Measurements from ENCODE around the gene IFT80.
"Not testable (repeated sequence)": the region's sequence is repeated elsewhere in the genome, so short reads cannot be mapped to it uniquely, and the experiment has no call there.

The IFT80 gene

DNA sequence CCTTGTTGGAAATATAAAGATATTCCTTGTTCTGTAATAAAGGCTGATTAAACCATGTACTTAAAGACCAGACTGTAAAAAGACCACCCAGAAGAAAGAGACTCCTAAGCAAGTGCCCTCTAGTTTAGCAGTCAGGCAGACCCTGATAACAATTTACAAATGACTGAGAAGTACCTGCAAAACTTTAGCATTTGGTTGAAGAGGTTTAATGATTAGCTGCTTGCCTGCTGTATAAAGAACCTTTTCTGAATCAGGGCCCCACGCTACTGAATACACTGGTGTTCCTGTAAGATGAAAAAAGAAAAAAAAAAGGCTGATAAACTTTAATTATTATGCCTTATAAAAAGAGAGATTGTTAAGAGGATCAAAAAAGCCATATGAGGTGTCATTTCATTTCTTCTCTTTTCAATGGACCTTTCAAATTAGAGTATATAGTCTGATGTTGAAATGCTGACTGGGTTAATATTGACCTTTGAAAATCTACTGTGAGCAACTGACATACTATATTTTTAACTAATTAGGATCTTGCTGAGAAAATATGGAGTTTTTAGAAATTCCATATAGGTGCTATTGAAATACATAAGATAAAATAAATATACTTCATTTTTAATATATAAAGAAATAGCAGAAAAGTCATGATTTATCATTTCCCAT lies 33.0 kb downstream of the IFT80 start:
- no peak overlapping the region for H3K4me3 ChIP-seq (ENCODE audit: low read length)
- no peak for TF ChIP-seq ZNF274 (IDR thresholded peaks at IDR 0.05; ENCODE audit: low read depth, low read length)

DNA sequence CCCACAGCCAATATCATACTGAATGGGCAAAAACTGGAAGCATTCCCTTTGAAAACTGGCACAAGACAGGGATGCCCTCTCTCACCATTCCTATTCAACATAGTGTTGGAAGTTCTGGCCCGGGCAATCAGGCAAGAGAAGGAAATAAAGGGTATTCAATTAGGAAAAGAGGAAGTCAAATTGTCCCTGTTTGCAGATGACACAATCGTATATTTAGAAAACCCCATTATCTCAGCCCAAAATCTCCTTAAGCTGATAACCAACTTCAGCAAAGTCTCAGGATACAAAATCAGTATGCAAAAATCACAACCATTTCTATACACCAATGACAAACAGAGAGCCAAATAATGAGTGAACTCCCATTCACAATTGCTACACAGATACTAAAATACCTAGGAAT lies 36.1 kb downstream of the IFT80 start:
- H3K4me3 ChIP-seq (ENCODE audit: low read length): not testable (repeated sequence)

- no peak for TF ChIP-seq ZNF274 (IDR thresholded peaks at IDR 0.05; ENCODE audit: low read depth, low read length)
- no peak overlapping the region for H3K4me3 ChIP-seq (ENCODE audit: low read length)
These were observed 43.2 kb downstream of the IFT80 start for GRCh38 chr3:160355826-160356225.

GRCh38 chr3:160346511-160346910 lies 52.5 kb downstream of the IFT80 start:
- H3K4me3 ChIP-seq (ENCODE audit: low read length): no peak overlapping the region
- TF ChIP-seq ZNF274 (IDR thresholded peaks at IDR 0.05; ENCODE audit: low read depth, low read length): no peak

DNA sequence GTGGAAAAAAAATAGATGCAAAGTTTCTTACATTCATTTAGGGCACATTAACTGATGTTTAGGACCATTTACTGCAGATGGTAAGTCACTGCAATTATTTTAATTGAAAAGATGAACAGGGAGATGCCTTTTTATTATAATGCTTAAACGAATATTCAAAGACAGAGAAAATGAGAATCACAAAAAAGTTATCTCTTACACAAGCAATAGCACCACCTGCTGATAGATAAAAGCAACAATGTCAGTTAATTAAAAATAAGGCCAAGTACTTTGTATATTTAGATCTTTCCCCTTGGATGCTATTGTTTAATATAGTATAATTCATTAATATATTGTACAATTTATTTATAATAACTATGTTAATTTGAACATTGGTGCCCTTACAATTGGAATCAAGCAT lies 55.9 kb downstream of the IFT80 start:
- no peak overlapping the region for H3K4me3 ChIP-seq (ENCODE audit: low read length)
- TF ChIP-seq ZNF274 (IDR thresholded peaks at IDR 0.05; ENCODE audit: low read depth, low read length): no peak

DNA sequence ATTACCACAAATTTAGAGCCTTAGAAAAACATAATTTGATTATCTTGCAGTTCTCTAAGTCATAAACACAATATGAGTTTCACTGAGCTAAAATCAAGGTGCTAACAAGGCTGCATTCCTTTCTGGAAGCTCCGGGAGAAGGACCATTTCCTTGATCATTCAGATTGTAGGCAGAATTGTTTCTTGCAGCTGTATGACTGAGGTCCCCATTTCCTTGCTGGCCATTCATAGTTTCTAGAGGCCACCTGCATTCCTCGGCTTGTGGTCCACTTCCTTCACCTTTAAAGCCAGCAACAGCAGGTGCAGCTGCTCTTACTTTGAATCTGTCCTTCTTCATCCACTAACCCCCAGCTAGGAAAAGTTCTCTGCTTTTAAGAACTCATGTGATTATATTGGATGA lies 58.7 kb downstream of the IFT80 start:
- no peak overlapping the region for H3K4me3 ChIP-seq (ENCODE audit: low read length)
- no peak for TF ChIP-seq ZNF274 (IDR thresholded peaks at IDR 0.05; ENCODE audit: low read depth, low read length)

DNA sequence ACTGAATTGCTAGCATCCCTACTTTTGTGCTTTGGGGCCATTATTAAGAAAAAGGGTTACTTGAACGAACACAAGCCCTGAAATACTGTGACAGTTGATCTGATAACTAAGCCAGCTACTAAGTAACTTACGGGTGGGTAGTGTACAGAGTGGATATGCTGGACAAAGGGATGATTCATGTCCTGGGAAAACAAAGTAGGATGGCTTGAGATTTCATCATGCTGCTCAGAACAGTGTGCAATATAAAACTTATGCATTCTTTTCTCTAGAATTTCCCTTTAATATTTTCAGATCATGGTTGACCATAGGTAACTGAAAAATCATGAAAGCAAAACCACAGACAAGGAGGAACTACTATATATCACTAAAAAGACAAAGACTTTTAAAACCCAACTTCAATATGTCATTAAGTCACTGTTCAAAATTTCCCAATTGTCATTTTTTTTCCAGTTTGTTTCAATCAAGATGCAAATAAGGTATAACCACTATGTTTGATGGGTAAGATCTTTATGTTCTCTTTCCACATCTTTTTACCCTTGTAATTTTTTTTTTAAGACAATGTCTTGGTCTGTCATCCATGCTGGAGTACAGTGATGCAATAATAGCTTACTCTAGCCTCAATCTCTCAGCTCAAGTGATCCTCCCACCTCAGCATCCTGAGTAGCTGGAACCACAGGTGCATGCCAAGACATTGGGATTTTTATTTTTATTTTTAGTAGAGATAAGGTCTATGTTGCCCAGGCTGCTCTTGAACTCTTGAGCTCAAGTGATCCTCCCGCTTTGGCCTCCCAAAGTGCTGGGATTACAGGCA lies 67.7 kb downstream of the IFT80 start:
- no peak overlapping the region for H3K4me3 ChIP-seq (ENCODE audit: low read length)
- no peak for TF ChIP-seq ZNF274 (IDR thresholded peaks at IDR 0.05; ENCODE audit: low read depth, low read length)

DNA sequence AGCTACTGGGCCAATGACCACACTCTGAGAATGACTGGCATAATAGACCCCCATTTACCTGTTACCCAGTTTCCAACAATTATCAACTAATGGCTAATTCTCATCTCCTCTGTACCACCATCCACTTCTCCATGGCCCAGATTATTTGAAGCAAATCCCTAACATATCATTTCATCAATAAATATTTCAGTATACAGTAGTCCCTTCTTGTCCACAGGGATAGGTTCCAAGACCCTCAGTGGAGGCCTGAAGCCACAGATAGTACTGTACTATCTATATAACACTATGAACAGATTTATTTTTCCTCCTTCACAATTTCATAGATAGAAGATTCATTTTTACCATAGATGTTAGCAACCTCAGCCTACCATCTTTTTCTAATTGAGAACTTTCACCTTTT lies 68.3 kb downstream of the IFT80 start:
- no peak overlapping the region for H3K4me3 ChIP-seq (ENCODE audit: low read length)
- TF ChIP-seq ZNF274 (IDR thresholded peaks at IDR 0.05; ENCODE audit: low read depth, low read length): no peak

DNA sequence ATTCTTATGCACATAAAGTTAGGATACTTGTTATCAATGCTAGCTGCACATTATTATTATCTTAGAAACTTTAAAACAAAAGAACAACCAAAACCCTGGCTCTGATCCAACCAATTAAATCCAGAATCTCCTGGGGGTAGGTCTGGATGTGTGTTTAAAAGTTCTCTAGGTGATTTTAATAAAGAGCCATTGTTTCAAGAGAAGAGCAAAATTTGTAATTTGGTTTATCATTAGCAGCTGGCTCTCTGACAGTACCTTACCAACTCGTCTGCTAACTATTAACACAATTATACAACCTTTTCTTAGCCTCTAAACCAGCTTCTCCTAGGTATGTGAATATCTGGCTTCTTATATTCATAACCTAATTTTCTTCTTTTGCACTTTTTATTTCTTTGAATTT lies 68.9 kb downstream of the IFT80 start:
- TF ChIP-seq ZNF274 (IDR thresholded peaks at IDR 0.05; ENCODE audit: low read depth, low read length): no peak
- H3K4me3 ChIP-seq (ENCODE audit: low read length): no peak overlapping the region

DNA sequence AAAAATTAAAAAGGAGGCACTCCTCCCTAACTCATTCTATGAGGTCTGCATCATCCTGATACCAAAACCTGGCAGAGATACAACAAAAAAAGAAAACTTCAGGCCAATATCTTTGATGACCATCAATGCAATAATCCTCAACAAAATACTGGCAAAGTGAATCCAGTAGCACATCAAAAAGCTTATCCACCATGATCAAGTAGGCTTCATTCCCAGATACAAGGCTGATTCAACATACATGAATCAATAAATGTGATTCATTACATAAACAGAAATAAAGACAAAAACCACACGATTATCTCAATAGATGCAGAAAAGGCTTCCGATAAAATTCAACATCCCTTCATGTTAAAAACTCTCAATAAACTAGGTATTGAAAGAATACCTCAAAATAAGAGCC lies 72.7 kb downstream of the IFT80 start:
- H3K4me3 ChIP-seq (ENCODE audit: low read length): not testable (repeated sequence)

DNA sequence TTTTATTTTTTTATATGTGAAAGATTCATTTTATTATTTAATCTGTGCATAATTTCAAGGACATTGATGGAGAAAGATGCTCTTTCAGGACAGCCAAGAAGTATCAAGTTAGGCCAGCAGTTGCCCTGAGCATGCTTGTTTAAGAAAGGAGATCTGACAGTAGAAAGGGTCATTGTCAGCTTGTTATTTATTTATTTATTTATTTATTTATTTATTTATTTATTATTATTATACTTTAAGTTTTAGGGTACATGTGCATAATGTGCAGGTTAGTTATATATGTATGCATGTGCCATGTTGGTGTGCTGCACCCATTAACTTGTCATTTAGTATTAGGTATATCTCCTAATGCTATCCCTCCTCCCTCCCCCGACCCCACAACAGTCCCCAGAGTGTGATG lies 77.2 kb downstream of the IFT80 start:
- not testable (repeated sequence) for H3K4me3 ChIP-seq (ENCODE audit: low read length)

DNA sequence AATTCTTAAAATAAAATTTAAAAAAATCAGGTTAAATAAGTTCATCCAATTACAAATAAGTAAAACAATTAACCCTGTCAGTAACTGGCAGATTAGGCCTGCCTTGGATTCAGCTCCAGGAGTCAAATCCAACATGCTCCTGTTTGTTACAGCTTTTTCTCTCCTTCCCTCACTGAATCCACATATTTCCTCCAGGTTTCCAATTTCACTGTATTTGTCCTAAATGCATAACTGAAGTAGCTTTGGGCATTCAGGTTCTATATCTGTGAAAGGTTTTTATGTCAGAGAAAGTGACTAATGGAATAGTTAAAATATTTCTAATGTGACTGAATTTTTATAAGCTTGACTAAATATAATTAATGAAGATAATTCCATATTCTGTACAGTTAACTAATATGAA lies 79.7 kb downstream of the IFT80 start:
- no peak for TF ChIP-seq ZNF274 (IDR thresholded peaks at IDR 0.05; ENCODE audit: low read depth, low read length)
- no peak overlapping the region for H3K4me3 ChIP-seq (ENCODE audit: low read length)

DNA sequence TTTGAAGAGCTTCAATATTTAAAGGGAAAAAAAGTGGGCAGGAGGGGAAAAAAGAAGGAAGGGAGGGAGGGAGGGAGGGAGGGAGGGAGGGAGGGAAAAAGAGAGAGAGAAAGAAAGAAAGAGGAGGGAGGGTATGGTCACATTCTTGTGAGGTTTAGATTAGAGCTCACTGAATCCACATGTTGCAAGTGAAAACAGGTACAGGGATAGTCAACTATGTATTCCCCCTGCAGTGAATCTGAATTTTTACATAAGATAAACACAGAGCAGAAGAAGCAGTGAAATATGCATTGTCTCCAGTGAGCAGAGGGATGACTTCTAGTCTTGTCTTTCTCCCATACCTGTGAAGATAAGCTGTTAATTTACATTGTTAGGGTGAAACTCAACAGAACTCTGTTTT lies 84.0 kb downstream of the IFT80 start:
- TF ChIP-seq ZNF274 (IDR thresholded peaks at IDR 0.05; ENCODE audit: low read depth, low read length): no peak
- H3K4me3 ChIP-seq (ENCODE audit: low read length): no peak overlapping the region

GRCh38 chr3:160312014-160312624 lies 86.9 kb downstream of the IFT80 start:
- TF ChIP-seq ZNF274 (IDR thresholded peaks at IDR 0.05; ENCODE audit: low read depth, low read length): no peak
- H3K4me3 ChIP-seq (ENCODE audit: low read length): no peak overlapping the region

DNA sequence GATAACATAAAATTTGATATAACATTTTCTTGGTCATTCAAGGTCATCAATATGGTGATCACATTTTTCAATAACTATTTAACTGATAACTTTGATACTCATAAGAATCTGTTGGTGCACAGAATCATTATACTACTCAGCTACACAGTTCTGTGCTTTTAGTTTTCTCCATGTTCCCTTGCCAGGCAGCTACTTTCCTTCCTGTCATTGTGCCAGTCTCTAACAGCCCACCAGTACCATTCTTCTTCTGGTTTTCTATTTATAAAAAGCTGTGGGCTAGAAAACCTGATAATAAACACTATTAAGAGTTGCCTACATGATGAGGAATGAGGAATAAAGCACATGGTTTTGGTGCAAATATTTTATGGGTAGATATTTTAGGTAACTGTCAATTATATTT lies 96.2 kb downstream of the IFT80 start:
- H3K4me3 ChIP-seq (ENCODE audit: low read length): no peak overlapping the region
- no peak for TF ChIP-seq ZNF274 (IDR thresholded peaks at IDR 0.05; ENCODE audit: low read depth, low read length)

Data from GM08714 (cell line).